Astrocyte of the hippocampus (primary cell): ENCODE measurements around the gene ILDR1.
"Not testable (repeated sequence)": the region's sequence is repeated elsewhere in the genome, so short reads cannot be mapped to it uniquely, and the experiment has no call there.

Source experiments
- DNase-seq: peaks from one replicate; pipeline ENCODE4 v3.0.0; 2011; ENCODE audit warnings: low read depth, low spot score

The ILDR1 gene

DNA sequence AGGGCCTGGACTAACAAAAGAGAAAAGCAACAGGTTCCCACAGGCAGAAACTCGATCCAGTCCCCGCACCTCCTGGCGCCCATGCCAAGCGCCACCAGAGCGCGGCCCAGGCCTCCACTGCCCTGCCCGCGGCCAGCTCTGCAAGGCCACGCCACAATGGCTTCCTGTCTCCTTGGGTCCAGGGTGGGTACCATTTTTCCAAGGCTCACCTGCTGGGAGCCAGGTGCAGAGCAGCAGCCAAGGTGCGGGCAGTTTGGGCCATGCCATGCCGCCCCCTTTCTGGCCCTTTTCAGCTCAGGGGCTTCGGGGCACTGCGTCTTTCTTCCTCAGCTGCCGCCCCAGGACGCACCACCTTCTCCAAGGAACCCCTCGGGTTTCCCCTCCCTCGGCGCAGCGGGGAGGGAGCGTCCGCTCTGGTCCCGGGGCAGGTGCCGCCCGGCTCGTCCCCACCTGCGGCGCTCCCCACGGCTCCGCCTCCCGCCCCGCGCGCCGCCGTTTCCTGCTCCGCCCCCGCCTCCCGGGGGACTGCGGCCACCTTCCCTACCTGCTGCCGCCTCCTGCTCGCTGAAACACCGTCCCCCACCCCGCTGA, at the start of gene ILDR1:
ILDR1 (minus strand) TSS at position 437 of the 591 bp plus-strand sequence; CDS start at position 267, 170 bp downstream.
- DNase-seq, result no peak

DNA sequence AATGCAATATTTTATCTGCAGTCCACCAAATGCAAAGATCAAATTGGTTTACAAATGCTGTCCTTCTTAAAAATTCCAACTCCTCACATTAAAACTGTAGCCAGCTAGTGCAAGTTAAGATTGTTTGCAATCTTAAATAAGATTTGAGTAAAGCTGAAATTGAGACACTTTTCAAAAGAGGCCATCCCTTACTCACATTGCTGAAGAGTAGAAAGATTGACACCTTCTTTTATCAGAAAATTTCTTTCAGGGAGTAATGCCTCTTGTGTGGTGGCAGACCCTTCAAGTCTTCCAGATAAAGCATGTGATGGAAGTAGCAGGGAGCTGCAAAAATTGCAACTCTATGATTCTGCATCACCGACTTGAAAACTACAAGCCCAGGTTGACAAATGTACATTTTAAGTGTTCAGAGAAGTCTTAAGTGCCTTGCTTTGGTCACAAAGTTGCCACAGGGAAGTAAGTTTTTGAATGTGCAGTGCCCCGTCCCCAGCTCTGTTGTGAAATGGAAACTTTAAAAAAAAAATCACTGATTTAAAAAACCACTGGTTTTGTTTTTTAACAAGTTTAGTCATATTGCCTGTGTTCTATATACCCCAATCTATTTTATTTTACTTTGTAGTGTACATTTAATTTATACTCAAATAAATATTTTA, 45.7 kb upstream of the ILDR1 start:
- no peak for DNase-seq

GRCh38 chr3:122067214-122067550, 45.1 kb upstream of the ILDR1 start:
- DNase-seq, result no peak

DNA sequence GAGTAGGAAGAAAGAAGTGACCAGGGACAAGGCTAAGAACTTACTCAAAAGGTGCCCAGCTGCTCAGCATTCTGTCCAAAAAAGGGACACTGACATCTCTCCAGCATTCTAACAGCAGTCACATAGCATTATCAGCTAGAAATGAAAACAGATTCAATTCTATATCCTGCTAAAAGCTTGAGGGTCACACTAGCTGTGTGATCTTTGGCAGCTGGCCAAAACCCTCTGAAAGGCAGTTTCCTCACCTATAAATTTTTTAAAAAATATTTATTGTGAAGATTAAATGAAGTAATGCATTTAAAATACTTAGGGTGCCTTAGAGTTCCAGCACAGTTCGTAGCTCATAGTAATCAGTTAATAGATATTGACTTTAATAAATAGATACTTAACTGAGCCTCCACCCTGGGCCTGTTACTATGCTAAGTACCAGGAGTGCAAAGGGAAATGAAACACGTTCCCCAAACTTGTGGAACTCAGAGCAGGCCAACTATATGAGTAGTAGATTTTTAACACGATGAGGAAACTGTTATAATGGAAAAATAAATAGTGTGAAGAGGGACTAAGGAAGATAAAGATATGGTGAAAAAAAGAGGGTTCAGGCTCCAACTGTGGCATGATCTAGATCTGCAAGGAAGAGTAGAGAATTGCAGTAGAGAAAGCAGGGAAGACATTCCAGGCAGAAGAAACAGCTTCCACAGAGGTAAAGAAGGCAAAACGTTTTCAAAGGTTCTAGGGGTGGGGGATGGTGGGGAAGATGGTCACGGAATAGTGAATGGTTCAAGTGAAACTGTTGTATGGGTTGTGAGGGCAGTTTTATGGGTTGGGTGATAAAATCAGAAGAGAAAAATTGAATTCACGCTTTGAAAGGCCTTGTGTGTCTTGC, 44.5 kb upstream of the ILDR1 start:
- DNase-seq, result no peak

DNA sequence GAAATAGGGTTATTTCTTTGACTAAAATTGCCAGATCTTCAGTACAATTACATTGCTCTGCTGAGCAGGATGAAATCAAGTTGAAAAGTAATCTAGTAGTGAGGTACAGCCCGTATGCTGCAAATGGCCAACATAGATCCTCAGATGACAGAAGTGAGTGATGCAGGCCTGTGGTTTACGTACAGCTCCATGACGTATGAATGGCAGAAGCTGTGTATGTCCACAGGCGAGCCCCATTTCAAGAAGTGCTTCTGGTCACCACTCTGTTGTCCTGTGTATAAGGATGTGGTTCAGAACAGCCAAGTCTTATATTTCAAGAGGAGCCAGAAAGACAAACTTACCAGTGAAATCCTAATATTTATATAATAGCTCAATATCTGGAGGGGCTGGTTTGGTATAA, 42.3 kb upstream of the ILDR1 start:
- no peak for DNase-seq

DNA sequence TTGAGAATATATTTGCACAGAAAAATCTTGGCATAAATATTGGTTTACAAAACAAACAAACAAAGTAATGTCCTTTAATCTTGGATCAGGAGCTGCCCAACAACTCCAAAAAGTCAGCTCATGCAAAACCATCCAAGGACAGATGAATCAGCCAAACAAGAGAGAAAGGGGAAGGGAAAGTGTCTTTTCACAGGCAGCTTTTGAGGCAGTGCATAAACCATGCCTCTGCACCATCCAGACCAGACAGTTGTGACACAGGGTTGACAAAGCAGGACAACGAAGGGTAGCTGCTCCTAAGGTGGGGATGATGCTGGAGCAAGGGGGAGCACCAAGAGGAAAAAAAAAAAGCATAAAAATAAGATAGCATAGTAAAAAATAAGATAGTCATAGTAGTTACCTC, 41.9 kb upstream of the ILDR1 start:
- no peak for DNase-seq

DNA sequence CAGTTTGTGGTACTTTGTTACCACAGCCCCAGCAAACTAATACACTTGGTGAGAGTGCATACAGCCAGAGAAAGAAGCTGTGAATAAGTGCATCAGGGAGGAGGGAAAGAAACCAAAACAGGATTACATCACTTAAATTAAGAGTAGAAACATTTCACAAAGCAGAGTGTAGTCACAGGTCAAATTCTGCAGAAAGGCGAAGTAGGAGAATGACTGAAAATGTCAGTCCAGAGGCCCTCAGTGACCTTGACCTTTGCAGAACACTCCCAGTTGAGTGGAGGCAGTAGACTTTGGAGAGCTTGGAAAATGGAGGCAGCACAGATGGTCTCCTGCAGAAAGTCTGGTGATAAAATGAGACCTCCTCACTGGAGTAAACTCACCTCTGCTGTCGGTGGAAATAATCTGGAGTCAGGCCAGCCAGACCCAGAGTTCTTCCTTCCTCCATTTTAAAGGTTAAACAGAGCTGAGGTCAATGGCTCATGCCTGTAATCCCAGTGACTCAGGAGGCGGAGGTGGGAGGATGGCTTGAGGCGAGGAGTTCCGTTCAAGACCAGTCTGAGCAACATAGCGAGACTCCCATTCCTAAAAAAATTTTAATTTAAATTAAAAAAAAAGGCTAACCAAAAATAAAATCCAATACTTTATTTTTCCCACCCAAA, 38.1 kb upstream of the ILDR1 start:
- DNase-seq, result no peak

GRCh38 chr3:122058294-122058693, 36.2 kb upstream of the ILDR1 start:
- no peak for DNase-seq

GRCh38 chr3:122057671-122058070, 35.6 kb upstream of the ILDR1 start:
- DNase-seq, result no peak

GRCh38 chr3:122055215-122055614, 33.2 kb upstream of the ILDR1 start, which contains the start of gene CD86:
Gene CD86, plus strand, starts transcription at chr3:122055362. Its CDS starts 128 bp downstream, at chr3:122055490.
- no peak for DNase-seq

- DNase-seq, result no peak
These were observed 30.9 kb upstream of the ILDR1 start for GRCh38 chr3:122052968-122053367.

- DNase-seq, result not testable (repeated sequence)
These were observed 25.7 kb upstream of the ILDR1 start for GRCh38 chr3:122047773-122048172.

- not testable (repeated sequence) for DNase-seq
These were observed 25.2 kb upstream of the ILDR1 start for GRCh38 chr3:122047296-122047695.

GRCh38 chr3:122033023-122033422, 11.0 kb upstream of the ILDR1 start:
- peak; percentile 46 for DNase-seq

- peak; percentile 10 for DNase-seq
These were observed 10.5 kb upstream of the ILDR1 start for GRCh38 chr3:122032531-122032930.

GRCh38 chr3:122031123-122031468, 9.0 kb upstream of the ILDR1 start:
- DNase-seq, result no peak

DNA sequence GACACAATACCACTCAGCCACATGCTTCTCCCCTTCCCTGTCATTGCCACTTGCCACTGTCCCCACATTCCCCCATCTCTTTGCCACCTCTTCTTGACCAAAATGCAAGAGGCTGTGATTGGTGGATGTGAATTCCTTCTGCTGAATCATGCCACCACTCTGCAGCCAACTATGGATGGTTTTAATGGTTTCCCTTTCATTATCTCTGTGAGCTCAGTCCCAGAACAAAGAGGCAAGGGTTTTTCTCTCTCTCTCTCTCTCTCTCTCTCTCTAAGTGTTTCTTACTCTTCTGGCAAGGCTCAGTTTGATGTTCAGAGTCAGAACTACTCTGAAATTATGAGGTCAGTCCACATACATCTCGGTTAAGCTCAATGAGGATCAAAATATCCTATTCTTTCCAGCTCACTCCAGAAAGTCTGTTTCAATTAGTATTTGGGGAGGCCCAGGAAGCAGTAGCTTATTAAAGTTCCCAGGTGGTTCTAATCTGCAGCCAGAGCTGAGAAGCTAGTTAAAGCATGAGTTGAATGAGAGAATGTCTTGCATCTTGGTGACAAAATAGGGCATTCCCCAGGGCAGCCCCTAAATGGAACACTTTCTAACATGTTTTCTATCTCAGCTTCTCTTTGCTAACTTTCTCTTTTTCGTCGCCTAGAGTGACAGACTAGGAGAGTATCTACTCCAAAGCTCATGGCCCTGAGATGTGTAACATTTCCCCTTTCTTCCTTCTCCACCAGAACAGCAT, 8.5 kb upstream of the ILDR1 start:
- peak; percentile 71 for DNase-seq

DNA sequence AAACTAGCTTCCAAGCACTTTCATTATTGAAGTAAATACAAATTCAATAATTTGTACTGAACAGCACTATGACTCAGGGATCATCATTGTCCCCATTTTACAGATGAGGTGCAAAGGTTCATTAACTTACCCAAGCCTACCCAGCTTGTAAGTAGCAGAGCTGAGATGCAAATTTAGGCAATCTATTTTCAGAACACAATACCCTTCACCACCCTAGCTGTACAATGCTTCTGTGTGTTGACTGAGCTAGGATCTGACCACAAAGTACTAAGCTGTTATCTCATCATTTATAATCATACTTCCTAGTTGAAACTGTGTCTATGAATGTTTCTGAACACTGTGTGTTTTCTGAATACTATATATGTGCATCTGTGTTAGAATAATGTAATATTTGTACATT, 3.2 kb upstream of the ILDR1 start:
- no peak for DNase-seq

DNA sequence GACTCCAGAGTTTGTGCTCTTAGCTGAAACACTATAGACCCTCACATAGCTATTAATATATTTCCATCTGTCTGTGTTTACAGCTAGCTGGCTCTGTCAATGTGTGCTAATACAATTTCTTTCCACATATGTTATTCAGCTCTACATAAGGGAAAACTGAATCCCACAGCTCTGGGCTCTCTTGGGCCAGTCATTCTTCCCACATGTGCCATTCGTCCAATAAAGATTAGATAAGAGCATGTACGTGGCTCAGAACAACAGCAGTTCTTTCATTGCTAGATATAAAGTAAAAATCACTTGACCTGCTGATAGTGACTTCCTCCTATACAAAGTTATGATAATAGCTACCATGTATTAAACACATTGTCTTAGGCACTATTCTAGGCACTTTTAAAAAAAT, 2.8 kb upstream of the ILDR1 start:
- DNase-seq, result no peak

- no peak for DNase-seq
These were observed 1.4 kb upstream of the ILDR1 start for GRCh38 chr3:122023335-122023910.

GRCh38 chr3:122021037-122021436, 1.0 kb downstream of the ILDR1 start:
- DNase-seq, result no peak
